ENCODE results near the gene SLC29A1. TPM values are rescaled to one million over a fixed set of nuclear protein-coding genes. Genes with fewer than 3 reads are reported as not detected.
"Not testable (repeated sequence)": the region's sequence is repeated elsewhere in the genome, so short reads cannot be mapped to it uniquely, and the experiment has no call there.

SLC29A1 gene
- polyA plus RNA-seq, 3 donors: 50.7 to 253 (median 57.6) TPM

DNA sequence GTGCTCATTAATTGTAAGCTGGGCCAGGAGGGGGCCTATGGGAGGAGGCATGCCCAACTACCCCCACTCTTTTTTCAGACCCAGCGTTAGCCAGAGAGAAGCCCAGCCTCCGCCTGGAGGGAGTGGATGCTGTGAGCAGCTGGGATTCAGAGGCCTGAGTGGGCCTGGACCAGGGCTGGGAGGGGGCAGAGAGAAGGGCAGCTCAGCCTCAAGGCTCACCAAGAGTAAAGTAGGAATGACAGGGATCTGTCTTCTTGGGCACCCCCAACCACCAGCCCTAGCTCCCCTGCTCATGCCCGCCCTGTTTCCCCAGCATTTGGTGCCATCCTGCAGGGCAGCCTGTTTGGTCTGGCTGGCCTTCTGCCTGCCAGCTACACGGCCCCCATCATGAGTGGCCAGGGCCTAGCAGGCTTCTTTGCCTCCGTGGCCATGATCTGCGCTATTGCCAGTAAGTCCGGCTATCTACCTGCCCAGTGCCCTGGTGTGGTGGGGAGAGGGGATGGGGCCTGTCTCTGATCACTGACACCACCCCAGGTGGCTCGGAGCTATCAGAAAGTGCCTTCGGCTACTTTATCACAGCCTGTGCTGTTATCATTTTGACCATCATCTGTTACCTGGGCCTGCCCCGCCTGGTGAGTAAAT, 6.8 kb downstream of the SLC29A1 start:
- H3K27ac ChIP-seq (ENCODE audit: low read depth, low read length): no peak overlapping the region
- 94 to 95% (median 94%) methylated on average over 10 of the region's 10 CpGs for WGBS, 3 donors

DNA sequence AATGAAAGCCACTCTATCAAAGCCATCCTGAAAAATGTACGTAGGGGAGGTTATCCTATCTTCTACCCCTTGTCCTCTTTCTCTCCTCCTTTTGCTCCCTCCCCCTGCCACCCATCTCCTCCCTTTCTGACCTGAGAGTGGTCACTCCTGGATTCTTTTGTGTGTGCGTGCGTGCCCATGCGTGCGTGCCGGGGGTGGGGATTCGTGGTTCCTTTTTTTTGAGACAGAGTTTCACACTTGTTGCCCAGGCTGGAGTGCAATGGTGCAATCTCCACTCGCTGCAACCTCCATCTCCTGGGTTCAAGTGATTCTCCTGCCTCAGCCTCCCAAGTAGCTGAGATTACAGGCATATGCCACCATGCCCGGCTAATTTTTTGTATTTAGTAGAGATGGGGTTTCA, 8.0 kb downstream of the SLC29A1 start:
- 61 to 95% (median 82%) methylated on average over 9 of the region's 9 CpGs for WGBS, 3 donors
- H3K27ac ChIP-seq (ENCODE audit: low read depth, low read length): not testable (repeated sequence)

DNA sequence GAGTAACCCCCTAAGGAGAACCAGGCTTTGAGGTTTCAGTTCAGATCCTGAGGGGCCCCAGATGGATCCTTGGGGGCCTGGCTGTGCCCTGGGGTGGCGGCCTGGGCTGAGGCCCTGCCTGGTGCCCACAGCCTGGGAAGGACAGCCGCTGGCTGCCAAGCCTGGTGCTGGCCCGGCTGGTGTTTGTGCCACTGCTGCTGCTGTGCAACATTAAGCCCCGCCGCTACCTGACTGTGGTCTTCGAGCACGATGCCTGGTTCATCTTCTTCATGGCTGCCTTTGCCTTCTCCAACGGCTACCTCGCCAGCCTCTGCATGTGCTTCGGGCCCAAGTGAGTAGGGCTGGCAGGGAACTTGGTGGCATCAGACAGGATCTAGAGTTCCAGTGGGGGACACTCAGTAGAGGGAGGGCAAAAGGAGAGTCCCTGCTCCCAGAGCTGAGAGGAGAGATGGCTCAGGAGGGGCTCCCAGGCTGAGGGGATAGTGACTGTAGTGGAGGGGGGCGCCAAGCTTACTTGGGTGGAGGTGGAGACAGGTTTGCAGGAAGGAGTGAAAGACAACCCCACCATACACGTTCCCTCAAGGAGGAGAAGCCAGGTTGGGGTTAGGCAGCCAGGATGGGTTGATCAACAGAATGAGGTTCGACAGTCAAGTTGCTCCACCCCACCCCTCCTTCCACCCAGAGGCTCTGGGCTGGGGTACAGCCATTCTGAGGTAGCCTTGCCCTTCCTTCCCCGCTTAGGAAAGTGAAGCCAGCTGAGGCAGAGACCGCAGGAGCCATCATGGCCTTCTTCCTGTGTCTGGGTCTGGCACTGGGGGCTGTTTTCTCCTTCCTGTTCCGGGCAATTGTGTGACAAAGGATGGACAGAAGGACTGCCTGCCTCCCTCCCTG, 9.5 kb downstream of the SLC29A1 start:
- WGBS, 3 donors: 76 to 89% (median 77%) methylated on average over 16 of the region's 16 CpGs
- no peak overlapping the region for H3K27ac ChIP-seq (ENCODE audit: low read depth, low read length)

DNA sequence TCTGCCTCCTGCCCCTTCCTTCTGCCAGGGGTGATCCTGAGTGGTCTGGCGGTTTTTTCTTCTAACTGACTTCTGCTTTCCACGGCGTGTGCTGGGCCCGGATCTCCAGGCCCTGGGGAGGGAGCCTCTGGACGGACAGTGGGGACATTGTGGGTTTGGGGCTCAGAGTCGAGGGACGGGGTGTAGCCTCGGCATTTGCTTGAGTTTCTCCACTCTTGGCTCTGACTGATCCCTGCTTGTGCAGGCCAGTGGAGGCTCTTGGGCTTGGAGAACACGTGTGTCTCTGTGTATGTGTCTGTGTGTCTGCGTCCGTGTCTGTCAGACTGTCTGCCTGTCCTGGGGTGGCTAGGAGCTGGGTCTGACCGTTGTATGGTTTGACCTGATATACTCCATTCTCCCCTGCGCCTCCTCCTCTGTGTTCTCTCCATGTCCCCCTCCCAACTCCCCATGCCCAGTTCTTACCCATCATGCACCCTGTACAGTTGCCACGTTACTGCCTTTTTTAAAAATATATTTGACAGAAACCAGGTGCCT, 10.2 kb downstream of the SLC29A1 start:
- H3K27ac ChIP-seq (ENCODE audit: low read depth, low read length): no peak overlapping the region
- 40 to 73% (median 50%) methylated on average over 14 of the region's 14 CpGs for WGBS, 3 donors

DNA sequence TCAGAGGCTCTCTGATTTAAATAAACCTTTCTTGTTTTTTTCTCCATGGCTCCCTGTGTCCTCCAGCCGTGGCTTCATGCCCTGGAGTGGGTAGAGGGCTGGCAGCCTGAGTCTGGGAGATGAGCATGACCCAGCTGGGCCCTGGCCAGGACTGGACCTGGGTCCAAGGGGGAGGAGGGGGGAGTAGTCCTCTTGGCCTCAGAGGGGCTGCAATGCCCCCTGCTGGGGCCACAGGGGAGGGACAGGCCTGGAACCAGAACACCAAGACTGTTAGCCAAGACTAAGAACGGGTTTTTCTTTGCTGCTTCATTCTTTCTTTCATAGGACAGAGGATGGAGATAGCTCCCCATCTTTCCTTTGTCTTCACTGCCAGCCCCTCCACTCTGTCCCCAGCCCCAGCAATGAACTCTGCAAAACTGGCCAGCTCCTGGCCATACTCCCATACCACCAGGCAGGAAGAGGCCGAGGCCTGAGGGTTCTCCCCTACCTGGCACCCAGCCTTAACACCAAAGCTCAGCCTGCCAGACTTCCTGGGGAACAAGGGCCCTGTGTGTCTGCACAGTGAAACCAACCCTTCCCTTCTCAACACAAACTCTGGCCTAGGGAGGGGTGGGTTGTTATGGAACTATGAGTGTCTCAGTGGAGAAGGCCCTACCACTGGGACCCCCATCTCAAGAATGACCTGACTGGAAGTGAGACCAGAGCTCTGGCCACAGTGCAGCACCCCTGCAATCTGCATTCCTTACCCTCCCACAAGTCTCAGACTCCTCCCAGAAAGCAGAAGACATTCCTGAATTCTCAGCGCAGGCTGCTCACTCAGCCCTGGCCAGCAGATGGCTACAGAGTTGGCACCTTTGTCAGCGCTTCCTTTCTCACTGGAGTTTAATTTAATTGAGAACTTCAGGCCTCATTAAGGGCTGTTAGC, 11.0 kb downstream of the SLC29A1 start:
- 28 to 44% (median 40%) methylated on average over 5 of the region's 5 CpGs for WGBS, 3 donors
- H3K27ac ChIP-seq (ENCODE audit: low read depth, low read length): no peak overlapping the region

DNA sequence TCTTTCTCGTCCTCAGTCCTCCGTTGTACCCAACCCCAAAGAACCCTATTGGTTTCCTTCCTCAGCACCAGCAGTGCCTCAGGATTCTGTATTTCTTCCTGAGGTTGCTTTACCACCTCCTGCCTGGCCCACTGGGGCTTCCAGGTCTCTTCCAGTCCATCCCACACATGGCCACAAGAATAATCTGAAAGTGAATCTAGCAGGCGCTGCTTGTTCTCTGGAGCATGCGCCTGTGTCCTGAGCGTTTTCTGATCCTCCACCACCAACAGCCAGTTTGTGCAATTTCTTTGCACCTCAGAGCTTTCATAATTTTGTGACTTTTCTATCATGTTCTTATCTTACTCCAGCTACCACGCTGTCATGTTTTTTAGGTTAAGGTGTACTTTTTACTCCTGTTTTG, 11.9 kb downstream of the SLC29A1 start:
- 54 to 73% (median 56%) methylated on average over 6 of the region's 6 CpGs for WGBS, 3 donors
- H3K27ac ChIP-seq (ENCODE audit: low read depth, low read length): no peak overlapping the region

DNA sequence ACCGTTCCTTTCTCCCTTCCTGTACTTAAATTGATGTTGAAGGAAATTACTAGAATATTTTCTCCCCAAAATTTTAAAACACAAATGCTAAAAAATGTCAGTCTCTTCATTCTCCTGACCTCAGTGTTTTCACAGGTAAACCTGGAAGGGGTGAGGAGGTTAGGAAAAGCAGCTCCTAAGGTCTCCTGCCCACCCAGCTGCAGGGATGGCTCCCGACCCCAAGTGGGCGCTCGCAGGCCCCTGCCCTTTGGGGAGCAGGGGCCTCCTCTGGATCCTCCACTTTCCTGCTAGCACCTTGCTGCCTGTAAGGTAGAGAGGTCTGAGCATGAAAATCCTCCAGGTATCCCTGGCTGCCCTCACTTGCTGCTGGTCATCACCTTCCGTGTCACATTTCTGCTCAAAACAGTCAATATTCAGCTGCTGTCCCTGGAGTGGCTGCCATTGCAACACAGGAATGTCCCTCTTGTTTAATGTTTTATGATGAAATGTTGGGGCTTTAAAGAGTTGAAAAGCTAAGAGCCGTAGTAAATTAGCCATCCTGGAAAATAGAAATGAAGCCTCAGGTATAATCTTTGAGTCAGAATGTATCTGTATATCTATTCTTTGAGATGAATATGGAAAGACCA, 12.6 kb downstream of the SLC29A1 start:
- no peak overlapping the region for H3K27ac ChIP-seq (ENCODE audit: low read depth, low read length)
- WGBS, 3 donors: 74 to 82% (median 78%) methylated on average over 6 of the region's 6 CpGs

DNA sequence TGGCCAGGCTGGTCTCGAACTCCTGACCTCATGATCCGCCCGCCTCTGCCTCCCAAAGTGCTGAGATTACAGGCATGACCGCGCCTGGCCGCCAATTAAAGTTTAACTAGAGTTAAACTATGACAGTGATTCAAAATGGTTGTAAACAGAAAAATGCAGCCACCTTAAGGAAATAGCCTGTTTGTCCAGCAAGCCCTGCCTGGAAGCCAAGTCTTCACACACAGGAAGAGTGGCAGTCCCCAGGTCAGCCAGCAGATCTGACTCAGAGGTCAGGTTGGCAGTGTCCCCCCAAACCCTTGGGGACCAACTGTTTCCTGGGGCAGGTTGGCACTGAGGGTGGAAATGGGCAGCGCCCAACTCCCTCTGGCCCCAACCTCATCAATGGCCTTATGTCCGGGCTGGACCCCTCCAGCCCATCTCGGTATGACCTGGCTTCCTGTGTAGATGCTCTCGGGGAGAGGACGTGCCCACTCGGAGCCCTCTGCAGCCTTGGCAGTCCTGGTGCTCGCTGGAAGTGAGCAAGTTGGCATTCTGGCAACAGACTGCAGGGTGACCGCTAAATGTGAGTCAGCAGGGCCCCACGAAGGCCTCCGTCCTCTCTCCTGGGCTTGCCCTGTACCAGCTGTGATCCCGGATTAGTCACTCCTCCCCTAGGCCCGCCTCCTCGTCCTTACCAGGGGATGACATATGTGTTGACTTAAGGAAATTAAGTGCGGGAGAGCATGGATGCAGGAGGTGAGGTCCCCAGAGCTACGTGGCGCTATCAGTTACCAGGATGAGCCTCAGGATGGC, 13.8 kb downstream of the SLC29A1 start:
- peak overlapping the region; percentile 84 for H3K27ac ChIP-seq (ENCODE audit: low read depth, low read length)
- 11 to 33% (median 28%) methylated on average over 22 of the region's 22 CpGs for WGBS, 3 donors

DNA sequence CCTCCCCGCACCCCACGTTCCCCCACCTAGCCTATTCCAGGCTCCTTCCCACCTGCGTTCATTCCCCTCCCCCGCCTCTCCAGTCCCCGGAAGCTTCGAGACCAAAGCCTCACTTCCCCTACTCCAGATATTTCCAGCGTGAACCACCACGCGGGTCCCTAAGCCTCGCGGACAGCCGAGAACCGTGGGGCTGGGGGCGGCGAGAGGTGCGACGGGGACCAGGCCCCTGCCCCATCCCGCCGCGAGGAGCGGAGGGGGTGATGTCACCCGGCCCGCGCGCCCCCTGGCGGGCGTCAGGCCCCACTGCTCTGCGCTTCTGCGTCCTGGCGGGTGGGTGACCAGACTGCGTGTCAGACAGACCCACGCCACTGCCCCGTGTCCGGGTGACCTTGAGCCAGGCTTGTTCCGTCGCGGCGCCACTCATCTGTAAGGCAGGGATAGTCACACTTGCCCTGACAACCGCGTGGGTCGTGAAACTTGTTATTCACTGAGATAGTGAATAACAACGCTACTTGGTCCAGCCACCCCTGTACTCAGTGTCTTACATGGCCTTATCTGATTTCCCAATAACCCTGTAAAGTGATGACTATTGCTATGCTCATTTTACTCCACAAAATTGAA, 14.5 kb downstream of the SLC29A1 start:
- 1 to 2% (median 2%) methylated on average over 42 of the region's 42 CpGs for WGBS, 3 donors
- peak overlapping the region; percentile 84 for H3K27ac ChIP-seq (ENCODE audit: low read depth, low read length)

DNA sequence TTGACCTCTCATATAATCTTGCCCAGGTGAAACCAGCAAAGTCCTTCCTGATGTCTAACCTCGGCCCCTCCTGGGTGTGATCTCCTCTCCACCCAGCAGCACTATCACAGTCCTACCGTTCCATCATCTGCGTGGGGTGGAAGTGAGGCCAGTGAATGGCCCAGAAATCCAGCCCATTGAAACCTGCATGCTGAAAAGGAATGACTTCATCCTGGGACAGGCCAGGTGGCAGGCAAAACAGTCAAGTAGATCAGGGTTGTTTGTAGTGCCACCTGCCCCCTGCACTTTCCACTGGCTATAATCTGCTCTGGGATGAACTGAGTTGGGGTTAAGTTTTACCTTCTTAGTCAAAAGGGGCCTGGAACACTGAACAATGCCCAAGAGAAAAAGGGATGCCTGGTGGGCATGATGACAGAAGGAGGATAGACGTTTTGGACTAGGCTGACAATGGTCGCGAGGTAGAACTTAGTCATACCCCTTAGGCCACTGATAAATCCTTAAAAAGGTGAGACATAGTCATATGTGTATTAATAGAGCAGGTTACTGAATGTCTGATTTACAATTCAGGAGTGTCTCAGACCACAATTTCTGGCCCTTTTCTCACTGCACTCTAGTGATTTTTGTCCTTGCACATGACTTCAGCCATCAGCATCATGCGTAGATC, 15.4 kb downstream of the SLC29A1 start:
- no peak overlapping the region for H3K27ac ChIP-seq (ENCODE audit: low read depth, low read length)
- 84 to 87% (median 86%) methylated on average over 7 of the region's 7 CpGs for WGBS, 3 donors

DNA sequence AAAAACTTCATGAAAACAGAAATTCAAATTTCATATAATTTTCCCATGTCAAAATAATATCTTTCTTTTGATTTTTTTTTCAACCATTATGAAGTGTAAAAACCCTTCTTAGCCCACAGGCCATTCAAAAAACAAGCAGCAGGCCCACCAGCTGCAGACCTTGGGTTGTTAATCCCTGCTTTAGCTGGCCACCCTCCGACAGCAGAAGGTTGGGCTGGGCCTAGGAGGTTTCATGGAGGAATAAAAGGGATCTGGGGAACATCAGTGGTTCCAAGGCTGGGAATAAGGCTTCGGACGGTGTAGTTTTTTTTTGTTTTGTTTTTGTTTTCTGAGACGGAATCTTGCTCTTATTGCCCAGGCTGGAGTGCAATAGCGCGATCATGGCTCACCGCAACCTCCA, 19.9 kb downstream of the SLC29A1 start:
- WGBS, 3 donors: 92 to 94% (median 94%) methylated on average over 7 of the region's 7 CpGs
- H3K27ac ChIP-seq (ENCODE audit: low read depth, low read length): no peak overlapping the region

DNA sequence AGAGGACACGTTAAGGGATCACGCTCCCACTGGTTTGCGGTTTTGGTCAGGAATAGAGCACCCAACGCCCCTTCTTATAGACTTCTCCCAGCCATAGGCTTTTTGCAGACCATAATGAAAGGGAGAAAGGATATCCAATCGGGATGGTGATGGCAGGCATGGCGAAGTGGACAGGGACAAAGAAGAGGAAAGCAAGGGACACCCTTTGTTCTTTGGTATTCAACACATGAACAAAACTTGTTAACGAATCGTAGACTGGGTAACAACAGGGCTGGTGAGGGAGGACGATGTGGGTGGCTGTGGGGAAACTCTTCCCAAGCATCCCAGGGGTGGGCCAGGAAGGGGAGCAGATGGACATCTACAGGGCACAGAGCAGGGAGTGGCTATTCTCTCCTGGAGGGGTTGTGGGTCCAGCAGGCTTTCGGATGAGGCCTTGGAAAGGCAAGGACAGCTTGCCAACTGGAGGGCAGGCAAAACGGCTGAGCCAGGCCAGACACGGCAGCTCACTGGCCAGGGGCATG, 22.1 kb downstream of the SLC29A1 start:
- WGBS, 3 donors: 68 to 77% (median 74%) methylated on average over 12 of the region's 12 CpGs
- H3K27ac ChIP-seq (ENCODE audit: low read depth, low read length): no peak overlapping the region

DNA sequence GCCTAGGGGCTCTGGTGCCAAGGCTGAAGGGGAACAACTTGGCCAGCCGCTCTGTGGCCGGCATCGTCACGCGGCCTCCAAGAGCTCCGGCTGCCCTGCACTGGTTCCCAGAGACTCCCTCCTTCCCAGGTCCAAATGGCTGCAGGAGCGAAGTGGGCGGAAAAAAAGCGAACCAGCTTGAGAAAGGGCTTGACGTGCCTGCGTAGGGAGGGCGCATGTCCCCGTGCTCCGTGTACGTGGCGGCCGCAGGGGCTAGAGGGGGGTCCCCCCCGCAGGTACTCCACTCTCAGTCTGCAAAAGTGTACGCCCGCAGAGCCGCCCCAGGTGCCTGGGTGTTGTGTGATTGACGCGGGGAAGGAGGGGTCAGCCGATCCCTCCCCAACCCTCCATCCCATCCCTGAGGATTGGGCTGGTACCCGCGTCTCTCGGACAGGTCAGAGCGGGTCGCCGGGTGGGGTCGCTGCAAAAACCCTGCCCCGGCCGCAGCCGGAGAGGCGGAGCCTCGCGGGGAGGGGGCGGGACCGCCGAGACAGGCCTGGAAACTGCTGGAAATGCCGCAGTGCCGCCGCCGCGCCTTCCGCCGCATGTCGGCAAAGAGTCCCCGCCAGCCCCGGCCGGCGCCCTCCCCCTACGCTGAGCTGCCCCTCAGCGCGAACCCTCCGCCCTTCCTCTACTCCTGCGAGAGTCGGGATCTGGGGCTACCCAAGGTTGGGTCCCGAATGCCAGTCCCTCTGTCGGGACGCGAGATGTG, 22.7 kb downstream of the SLC29A1 start:
- WGBS, 3 donors: 0 to 1% (median 0%) methylated on average over 59 to 62 of the region's 62 CpGs
- peak overlapping the region; percentile 86 for H3K27ac ChIP-seq (ENCODE audit: low read depth, low read length)

DNA sequence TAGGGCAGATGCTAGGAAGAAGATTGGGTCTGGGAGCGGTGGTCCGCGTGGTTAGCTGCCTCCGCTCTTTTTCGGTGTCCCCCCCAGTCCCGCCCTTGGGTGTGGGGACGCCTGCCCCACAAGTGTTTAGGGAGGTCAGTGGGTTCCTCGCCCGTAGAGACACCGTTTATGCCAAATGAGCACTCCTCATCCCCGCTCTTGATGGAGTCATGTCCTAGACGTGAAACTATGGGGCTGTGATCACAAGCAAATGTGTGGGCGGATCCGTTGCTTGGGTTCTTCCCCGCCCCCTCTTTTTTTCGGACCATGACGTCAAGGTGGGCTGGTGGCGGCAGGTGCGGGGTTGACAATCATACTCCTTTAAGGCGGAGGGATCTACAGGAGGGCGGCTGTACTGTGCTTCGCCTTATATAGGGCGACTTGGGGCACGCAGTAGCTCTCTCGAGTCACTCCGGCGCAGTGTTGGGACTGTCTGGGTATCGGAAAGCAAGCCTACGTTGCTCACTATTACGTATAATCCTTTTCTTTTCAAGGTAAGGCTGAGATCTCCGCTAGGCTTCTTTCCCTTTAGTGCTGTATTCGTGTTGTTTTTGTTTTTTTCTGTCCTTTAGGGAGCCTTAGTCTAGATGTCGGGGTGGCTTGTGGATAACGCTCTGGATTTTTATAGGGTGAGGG, 23.4 kb downstream of the SLC29A1 start, which contains the start of gene HSP90AB1:
HSP90AB1 (plus strand) TSS at position 439 of the 675 bp plus-strand sequence. CDS start 1,529 bp downstream, outside the sequence.
- peak within 1 kb of the TSS; percentile 86 for H3K27ac ChIP-seq (ENCODE audit: low read depth, low read length)
- WGBS, 3 donors: 0 to 1% (median 1%) methylated on average over 34 of the region's 34 CpGs

All from adipose tissue (tissue), 3 donors.